ENCODE data around the gene MYRF.

The MYRF gene

GRCh38 chr11:61718621-61719302 lies 33.7 kb upstream of the MYRF start:
- DNase-seq, result peak in 5 of 10 donors; percentile 53 to 91 (median 58)
- intact Hi-C loops (cut with DNase I), result no loop called here

GRCh38 chr11:61719978-61720377 lies 32.5 kb upstream of the MYRF start:
- intact Hi-C loops (cut with DNase I), result no loop called here
- no peak for DNase-seq

GRCh38 chr11:61720597-61720996 lies 31.8 kb upstream of the MYRF start:
- DNase-seq, result no peak
- intact Hi-C loops (cut with DNase I), result no loop called here

- DNase-seq, result no peak
- intact Hi-C loops (cut with DNase I), result no loop called here
Observed at GRCh38 chr11:61724437-61724836, 28.0 kb upstream of the MYRF start.

- intact Hi-C loops (cut with DNase I), result no loop called here
- no peak for DNase-seq
Observed at GRCh38 chr11:61725781-61726231, 26.6 kb upstream of the MYRF start.

- intact Hi-C loops (cut with DNase I), result no loop called here
- DNase-seq, result no peak
Observed at GRCh38 chr11:61726775-61727174, 25.7 kb upstream of the MYRF start.

GRCh38 chr11:61727401-61727811 lies 25.0 kb upstream of the MYRF start:
- DNase-seq, result no peak
- intact Hi-C loops (cut with DNase I), result no loop called here

GRCh38 chr11:61728066-61728939 lies 24.1 kb upstream of the MYRF start:
- DNase-seq, result no peak
- intact Hi-C loops (cut with DNase I), result no loop called here

GRCh38 chr11:61728940-61729219 lies 23.6 kb upstream of the MYRF start:
- intact Hi-C loops (cut with DNase I), result no loop called here

GRCh38 chr11:61730240-61730994 lies 22.0 kb upstream of the MYRF start:
- DNase-seq, result no peak
- intact Hi-C loops (cut with DNase I), result no loop called here

More at GRCh38 chr11:61728940-61729219, 23.6 kb upstream of the MYRF start:
- no peak for DNase-seq

- DNase-seq, result no peak
- intact Hi-C loops (cut with DNase I), result no loop called here
Observed at GRCh38 chr11:61731211-61731951, 21.1 kb upstream of the MYRF start.

- intact Hi-C loops (cut with DNase I), result no loop called here
- no peak for DNase-seq
Observed at GRCh38 chr11:61731952-61732675, 20.3 kb upstream of the MYRF start.

GRCh38 chr11:61732705-61733104 lies 19.7 kb upstream of the MYRF start:
- DNase-seq, result peak in 1 of 10 donors; percentile 47
- intact Hi-C loops (cut with DNase I), result loop anchor here (1.0 kb wide), 1 partner anchor 52 kb away; the partner anchor contains the start of gene DAGLA

GRCh38 chr11:61733120-61733978 lies 19.1 kb upstream of the MYRF start:
- intact Hi-C loops (cut with DNase I), result loop anchor here (1.0 kb wide), 1 partner anchor 53 kb away; the partner anchor contains the start of gene DAGLA
- peak; percentile 82 to 98 (median 91) for DNase-seq

GRCh38 chr11:61734767-61735166 lies 17.7 kb upstream of the MYRF start:
- no peak for DNase-seq
- intact Hi-C loops (cut with DNase I), result no loop called here

- intact Hi-C loops (cut with DNase I), result no loop called here
Observed at GRCh38 chr11:61735391-61735790, 17.0 kb upstream of the MYRF start.

GRCh38 chr11:61736310-61736709 lies 16.1 kb upstream of the MYRF start:
- peak in 7 of 10 donors; percentile 49 to 94 (median 65) for DNase-seq
- intact Hi-C loops (cut with DNase I), result no loop called here

More at GRCh38 chr11:61735391-61735790, 17.0 kb upstream of the MYRF start:
- DNase-seq, result no peak

GRCh38 chr11:61737131-61737530 lies 15.3 kb upstream of the MYRF start:
- no peak for DNase-seq
- intact Hi-C loops (cut with DNase I), result no loop called here
